SK-N-SH (cell line): Measurements from ENCODE around the gene ACYP2. TPM values are rescaled to one million over a fixed set of nuclear protein-coding genes. Genes with fewer than 3 reads are reported as not detected.

Source experiments
- CTCF ChIA-PET: fragments of 300-600, 350-600 bp; formaldehyde crosslinking; extraction: SDS; loops from one replicate; lab custom pipeline; 2021; lab: Yijun Ruan, JAX
- POLR2A ChIA-PET: fragments of 350-600 bp; sonication (Branson Sonifier 250); formaldehyde crosslinking; extraction: SDS; loops from one replicate; lab custom pipeline; 2020; ENCODE audit warnings: antibody characterized with exemption, inconsistent platforms; lab: Yijun Ruan, JAX
- DNase-seq: peaks from one replicate; pipeline ENCODE4 v3.0.0; 2012
- H2AFZ ChIP-seq: fragments of 200-600 bp; sonication (generic); 2 replicates; pipeline ENCODE4 v1.8.1; 2016; ENCODE audit warnings: antibody characterized with exemption, mild to moderate bottlenecking, low read depth
- H3F3A ChIP-seq: fragments of 200-600 bp; sonication (generic); replicated peaks from 2 replicates; pipeline ENCODE3; 2016; ENCODE audit warnings: antibody characterized with exemption, mild to moderate bottlenecking; ENCODE audit not compliant: insufficient read depth
- H3K27ac ChIP-seq, 2 experiments: fragments of 200-500 bp in 1 of 2; fragments of 200-600 bp in 1 of 2; sonication (Bioruptor generic) in 1 of 2; sonication (generic), shearing (Covaris generic) in 1 of 2; 2 replicates each; pipeline versions ENCODE4 v1.5.1 to v1.6.1; 2014 to 2016; ENCODE audit warnings: low read depth in 2 of 2, inconsistent platforms in 1 of 2, low read length in 1 of 2, mild to moderate bottlenecking in 1 of 2, mixed read lengths in 1 of 2
- H3K27me3 ChIP-seq: fragments of 200-600 bp; sonication (generic), shearing (Covaris generic); 2 replicates; pipeline ENCODE4 v1.6.1; 2016; ENCODE audit warnings: mixed run types; ENCODE audit not compliant: insufficient read depth
- H3K36me3 ChIP-seq, 2 experiments: fragments of 200-500 bp in 1 of 2; fragments of 200-600 bp in 1 of 2; sonication (Bioruptor generic) in 1 of 2; sonication (generic) in 1 of 2; replicated peaks in 1 of 2; 2 replicates each; pipeline versions ENCODE3 to v1.5.1; 2014 to 2016; ENCODE audit warnings: low read length in 1 of 2, mild to moderate bottlenecking in 1 of 2; ENCODE audit not compliant: insufficient read depth in 2 of 2, control insufficient read depth in 1 of 2
- H3K4me1 ChIP-seq, 2 experiments: fragments of 200-500 bp in 1 of 2; fragments of 200-600 bp in 1 of 2; sonication (Bioruptor generic) in 1 of 2; sonication (generic), shearing (Covaris generic) in 1 of 2; 2 replicates each; pipeline versions ENCODE4 v1.5.1 to v1.6.1; 2014 to 2016; ENCODE audit warnings: low read depth in 1 of 2, low read length in 1 of 2, mixed run types in 1 of 2; ENCODE audit not compliant: insufficient read depth in 2 of 2, control insufficient read depth in 1 of 2
- H3K4me2 ChIP-seq: fragments of 200-600 bp; sonication (generic), shearing (Covaris generic); 2 replicates; pipeline ENCODE4 v1.6.1; 2017; ENCODE audit warnings: mixed run types
- H3K4me3 ChIP-seq, 2 experiments: fragments of 200-500 bp in 1 of 2; fragments of 200-600 bp in 1 of 2; sonication (Bioruptor generic) in 1 of 2; sonication (generic), shearing (Covaris generic) in 1 of 2; 2 replicates each; pipeline versions ENCODE4 v1.5.1 to v1.8.1; 2014 to 2016; ENCODE audit warnings: low read depth in 2 of 2, inconsistent platforms in 1 of 2, low read length in 1 of 2, mild to moderate bottlenecking in 1 of 2, mixed read lengths in 1 of 2, moderate library complexity in 1 of 2
- H3K79me2 ChIP-seq: fragments of 200-600 bp; sonication (generic); 2 replicates; pipeline ENCODE4 v1.8.1; 2017; ENCODE audit warnings: mild to moderate bottlenecking; ENCODE audit not compliant: insufficient read depth
- H3K9ac ChIP-seq: fragments of 200-600 bp; sonication (generic); 2 replicates; pipeline ENCODE4 v1.6.1; 2017; ENCODE audit warnings: mixed run types
- H3K9me2 ChIP-seq: fragments of 200-600 bp; sonication (generic); 2 replicates; pipeline ENCODE4 v1.6.1; 2017; ENCODE audit warnings: mixed run types
- H3K9me3 ChIP-seq: fragments of 200-600 bp; sonication (generic); 2 replicates; pipeline ENCODE4 v1.6.1; 2017; ENCODE audit warnings: mixed run types, mild to moderate bottlenecking, moderate library complexity
- H4K20me1 ChIP-seq: fragments of 200-600 bp; sonication (generic); 2 replicates; pipeline ENCODE4 v1.6.1; 2017; ENCODE audit warnings: mild to moderate bottlenecking, mixed run types; ENCODE audit not compliant: insufficient read depth
- CHD2 ChIP-seq: fragments of 150-350 bp; IDR thresholded peaks from 2 replicates; pipeline ENCODE4 v1.6.1; 2018; ENCODE audit warnings: low read length; ENCODE audit not compliant: partially characterized antibody
- EP300 ChIP-seq, 2 experiments: IDR thresholded peaks; 2 replicates each; pipeline versions ENCODE4 v1.4.0 to v1.6.1; 2012; ENCODE audit warnings: borderline replicate concordance in 1 of 2, low read depth in 1 of 2, low read length in 1 of 2
- EZH2phosphoT487 ChIP-seq: fragments of 200-600 bp; sonication (generic); IDR thresholded peaks from 2 replicates; pipeline ENCODE4 v1.6.1; 2017; ENCODE audit warnings: low read depth, mixed run types, mild to moderate bottlenecking, antibody characterized with exemption, moderate library complexity, borderline replicate concordance
- FOXM1 ChIP-seq: IDR thresholded peaks from 2 replicates; pipeline ENCODE4 v1.4.0; 2012; ENCODE audit warnings: low read depth, mild to moderate bottlenecking
- IRF3 ChIP-seq: fragments of 150-350 bp; IDR thresholded peaks from 2 replicates; pipeline ENCODE4 v1.6.1; 2016; ENCODE audit warnings: mild to moderate bottlenecking, low read depth, low read length
- JUND ChIP-seq: IDR thresholded peaks from 2 replicates; pipeline ENCODE4 v1.4.0; 2012
- MAX ChIP-seq: IDR thresholded peaks from 2 replicates; pipeline ENCODE4 v1.4.0; 2012; ENCODE audit warnings: low read depth
- MEF2A ChIP-seq: IDR thresholded peaks from 2 replicates; pipeline ENCODE4 v1.4.0; 2012; ENCODE audit warnings: low read depth, borderline replicate concordance
- MXI1 ChIP-seq: IDR thresholded peaks from 2 replicates; pipeline ENCODE4 v1.6.1; 2012; ENCODE audit warnings: mild to moderate bottlenecking, low read depth, low read length, improper control_type of control experiment
- NFIC ChIP-seq: IDR thresholded peaks from 2 replicates; pipeline ENCODE4 v1.4.0; 2012; ENCODE audit warnings: borderline replicate concordance
- NRF1 ChIP-seq: IDR thresholded peaks from 2 replicates; pipeline ENCODE4 v1.6.1; 2012; ENCODE audit warnings: low read depth, mild to moderate bottlenecking, low read length
- PBX3 ChIP-seq: IDR thresholded peaks from 2 replicates; pipeline ENCODE4; 2012
- RAD21 ChIP-seq: IDR thresholded peaks from 2 replicates; pipeline ENCODE4 v1.6.1; 2012; ENCODE audit warnings: mild to moderate bottlenecking, low read length
- RFX5 ChIP-seq: IDR thresholded peaks from 2 replicates; pipeline ENCODE4 v1.6.1; 2012; ENCODE audit warnings: mild to moderate bottlenecking, improper control_type of control experiment, low read length
- SIN3A ChIP-seq: IDR thresholded peaks from 2 replicates; pipeline ENCODE4 v1.6.1; 2012; ENCODE audit warnings: low read depth, mild to moderate bottlenecking, low read length, moderate library complexity, borderline replicate concordance
- SMC3 ChIP-seq: IDR thresholded peaks from 2 replicates; pipeline ENCODE4 v1.6.1; 2012; ENCODE audit warnings: low read depth, low read length, improper control_type of control experiment
- TAF1 ChIP-seq: IDR thresholded peaks from 2 replicates; pipeline ENCODE4 v1.6.1; 2012; ENCODE audit warnings: low read depth, mild to moderate bottlenecking, low read length, moderate library complexity, borderline replicate concordance
- TEAD4 ChIP-seq: IDR thresholded peaks from 2 replicates; pipeline ENCODE4 v1.4.0; 2012; ENCODE audit warnings: mild to moderate bottlenecking, borderline replicate concordance; ENCODE audit not compliant: insufficient read depth
- USF1 ChIP-seq: IDR thresholded peaks from 2 replicates; pipeline ENCODE4 v1.4.0; 2012; ENCODE audit warnings: low read depth, borderline replicate concordance
- ZBTB33 ChIP-seq: IDR thresholded peaks from 2 replicates; pipeline ENCODE4 v1.4.0; 2012; ENCODE audit warnings: low read depth, borderline replicate concordance
- WGBS: methylation state at CpG from one replicate; pipeline ENCODE4 v1.1.6; 2017; ENCODE audit warnings: low lambda C conversion rate; 5-methylcytosine and 5-hydroxymethylcytosine counted together
- polyA plus RNA-seq, 3 experiments: library from polyadenylated mRNA; depleted of rRNA; stranded (reverse); fragments of >200 nt; gene quantifications; 2 replicates each; pipeline ENCODE4 v1.2.3, GENCODE V29; 2012

Gene ACYP2
- polyA plus RNA-seq, 1 of the 3 experiments (the other 2 are of a cell fraction): 8.8 TPM

GRCh38 chr2:54183281-54183680 lies 67.9 kb downstream of the ACYP2 start:
- WGBS: 86% methylated on average over 3 of the region's 3 CpGs
- H3K27me3 ChIP-seq: no peaks in the 10 kb centered on the region
- H3K9me3 ChIP-seq: no peaks in the 10 kb centered on the region
- H3K9me2 ChIP-seq: no peaks in the 10 kb centered on the region
- CTCF ChIA-PET: interaction anchor here (1.2 kb wide), 1 partner anchor 12 kb away, joined by 4 read pairs; no protein-coding TSS in a partner anchor
- peaks cover 0 to 3% of the 10 kb centered on the region in 2 experiments for H3K36me3 ChIP-seq
- no peak overlapping the region for H3K4me2 ChIP-seq
- H3K4me1 ChIP-seq: no peaks in the 10 kb centered on the region
- no peak for DNase-seq
- TF ChIP-seq NFIC (no peak), ZBTB33 (no peak), TEAD4 (no peak), SIN3A (no peak), USF1 (no peak), SMC3 (no peak), NRF1 (no peak), IRF3 (no peak), CHD2 (no peak), MXI1 (no peak), JUND (no peak), MAX (no peak), PBX3 (no peak), RFX5 (no peak), RAD21 (no peak), EZH2phosphoT487 (no peak), FOXM1 (no peak), TAF1 (no peak), EP300 (IDR thresholded peaks at IDR 0.05; ENCODE audit: borderline replicate concordance in 1 of 2, low read depth in 1 of 2, low read length in 1 of 2) (no peak), MEF2A (no peak)
- TF ChIP-seq, all 33 proteins: peak for 0
- POLR2A ChIA-PET: no interaction called here
- H3K79me2 ChIP-seq: no peaks in the 10 kb centered on the region
- no peak overlapping the region for H3K27ac ChIP-seq
- H3F3A ChIP-seq: no peaks in the 10 kb centered on the region
- H3K9ac ChIP-seq: no peak overlapping the region
- H4K20me1 ChIP-seq: no peaks in the 10 kb centered on the region
- no peak overlapping the region for H3K4me3 ChIP-seq
- no peak overlapping the region for H2AFZ ChIP-seq
